Tibial artery (tissue), 4 donors: ENCODE data around the gene SECTM1.

ENCODE experiments used
- DNase-seq, 2 donors: peaks; one replicate each; pipeline ENCODE4 v3.0.0-alpha.2; 2019
- H3K27ac ChIP-seq, 2 donors: fragments of 200-600 bp; sonication (generic) in 1 of 2; 1 replicate in 1 of 2; 2 replicates in 1 of 2; pipeline ENCODE4 v1.5.1; 2018 to 2019; ENCODE audit warnings: mild to moderate bottlenecking in 1 of 2
- H3K27me3 ChIP-seq, 2 donors: fragments of 200-600 bp; sonication (generic) in 1 of 2; one replicate each; pipeline versions ENCODE4 v1.5.1 to v1.6.0; 2016 to 2019
- H3K36me3 ChIP-seq, 3 donors: fragments of 200-600 bp; sonication (generic) in 2 of 3; one replicate each; pipeline ENCODE4 v1.5.1; 2016 to 2019; ENCODE audit warnings: mild to moderate bottlenecking in 2 of 3
- H3K4me1 ChIP-seq, 4 donors: fragments of 200-600 bp; sonication (generic) in 2 of 4; 1 replicate in 3 of 4; 2 replicates in 1 of 4; pipeline ENCODE4 v1.5.1; 2016 to 2019
- H3K4me3 ChIP-seq, 2 donors: fragments of 200-600 bp; sonication (generic) in 1 of 2; 1 replicate in 1 of 2; 2 replicates in 1 of 2; pipeline ENCODE4 v1.5.1; 2018 to 2019; ENCODE audit warnings: mild to moderate bottlenecking in 2 of 2
- H3K9me3 ChIP-seq, 3 donors: fragments of 200-600 bp; sonication (generic) in 1 of 3; one replicate each; pipeline ENCODE4 v1.5.1; 2016 to 2019
- CTCF ChIP-seq, 2 experiments: fragments of 200-600 bp in 1 of 2; fragments of 450-650 bp in 1 of 2; IDR thresholded peaks; one replicate each; pipeline ENCODE4 v1.5.1; 2017 to 2019; ENCODE audit warnings: antibody characterized with exemption in 2 of 2, mild to moderate bottlenecking in 1 of 2, moderate library complexity in 1 of 2
- intact Hi-C: fragments of 100-400 bp; cut with DNase I; formaldehyde crosslinking; loops from one replicate; pipeline ENCODE4 v1.15.0; 2023; ENCODE audit warnings: low total_unique reads

The SECTM1 gene

GRCh38 chr17:82353484-82353883 is 19.9 kb upstream of the SECTM1 start:
- intact Hi-C loops = loop anchor here (5.0 kb wide), 2 partner anchors 74 to 419 kb away; no protein-coding TSS in a partner anchor

GRCh38 chr17:82351713-82352488 is 18.3 kb upstream of the SECTM1 start:
- Histone ChIP-seq H3K27me3 (peaks cover 0 to 59% of the 10 kb centered on the region in 2 donors), H3K4me3 (no peak overlapping the region), H3K27ac (no peak overlapping the region), H3K4me1 (peaks cover 0 to 16% (median 8%) of the 10 kb centered on the region in 4 donors), H3K36me3 (no peaks in the 10 kb centered on the region), H3K9me3 (no peaks in the 10 kb centered on the region)
- peak; percentile 95 to 97 for TF ChIP-seq CTCF (IDR thresholded peaks at IDR 0.05)
- intact Hi-C loops = loop anchor here (5.0 kb wide), 2 partner anchors 75 to 420 kb away; no protein-coding TSS in a partner anchor
- peak; percentile 85 to 89 for DNase-seq

More at GRCh38 chr17:82353484-82353883, 19.9 kb upstream of the SECTM1 start:
- Histone ChIP-seq H3K9me3 (no peaks in the 10 kb centered on the region), H3K4me1 (peaks cover 0 to 16% (median 8%) of the 10 kb centered on the region in 4 donors), H3K36me3 (no peaks in the 10 kb centered on the region), H3K27ac (no peak overlapping the region), H3K27me3 (peaks cover 0 to 60% of the 10 kb centered on the region in 2 donors), H3K4me3 (no peak overlapping the region)
- DNase-seq = no peak
- TF ChIP-seq CTCF (IDR thresholded peaks at IDR 0.05) = no peak

- TF ChIP-seq CTCF (IDR thresholded peaks at IDR 0.05) = no peak
- DNase-seq = no peak
- intact Hi-C loops = loop anchor here (5.0 kb wide), 2 partner anchors 76 to 421 kb away; no protein-coding TSS in a partner anchor
- Histone ChIP-seq H3K4me1 (peaks cover 0 to 14% (median 5%) of the 10 kb centered on the region in 4 donors), H3K4me3 (no peak overlapping the region), H3K27me3 (peaks cover 0 to 59% of the 10 kb centered on the region in 2 donors), H3K27ac (no peak overlapping the region), H3K36me3 (no peaks in the 10 kb centered on the region), H3K9me3 (no peaks in the 10 kb centered on the region)
Observed at GRCh38 chr17:82351254-82351712, 17.7 kb upstream of the SECTM1 start.

- TF ChIP-seq CTCF (IDR thresholded peaks at IDR 0.05) = no peak
- no peak for DNase-seq
- no peak overlapping the region for H3K27ac ChIP-seq
- no peaks in the 10 kb centered on the region for H3K9me3 ChIP-seq
- no peaks in the 10 kb centered on the region for H3K36me3 ChIP-seq
- H3K4me3 ChIP-seq = no peak overlapping the region
- H3K27me3 ChIP-seq = peaks cover 0 to 63% of the 10 kb centered on the region in 2 donors
- H3K4me1 ChIP-seq = peaks cover 0 to 8% (median 4%) of the 10 kb centered on the region in 4 donors
- intact Hi-C loops = loop anchor here (5.0 kb wide), 2 partner anchors 77 to 422 kb away; no protein-coding TSS in a partner anchor
Observed at GRCh38 chr17:82350182-82351030, 16.8 kb upstream of the SECTM1 start.

GRCh38 chr17:82349287-82349701 is 15.7 kb upstream of the SECTM1 start:
- peaks cover 0 to 70% of the 10 kb centered on the region in 2 donors for H3K27me3 ChIP-seq

More at GRCh38 chr17:82349287-82349701, 15.7 kb upstream of the SECTM1 start:
- no peak for DNase-seq
- Histone ChIP-seq H3K4me1 (peaks cover 0 to 8% (median 4%) of the 10 kb centered on the region in 4 donors), H3K4me3 (no peak overlapping the region), H3K9me3 (no peaks in the 10 kb centered on the region), H3K36me3 (no peaks in the 10 kb centered on the region), H3K27ac (no peak overlapping the region)
- intact Hi-C loops = no loop called here
- no peak for TF ChIP-seq CTCF (IDR thresholded peaks at IDR 0.05)
